Body of pancreas (tissue), 4 donors: ENCODE data around the gene OR11A1.

Experiments used
- CTCF ChIP-seq, 7 experiments: fragments of 450-650 bp in 4 of 7; fragments of 200-600 bp in 3 of 7; sonication (generic) in 3 of 7; IDR thresholded peaks; one replicate each; pipeline ENCODE4 v1.5.1; 2016 to 2019; ENCODE audit warnings: antibody characterized with exemption in 7 of 7
- POLR2A ChIP-seq, 3 donors: fragments of 450-650 bp; IDR thresholded peaks; one replicate each; pipeline ENCODE4 v1.6.1; 2016; ENCODE audit warnings: antibody characterized with exemption in 3 of 3, mild to moderate bottlenecking in 2 of 3

DNA sequence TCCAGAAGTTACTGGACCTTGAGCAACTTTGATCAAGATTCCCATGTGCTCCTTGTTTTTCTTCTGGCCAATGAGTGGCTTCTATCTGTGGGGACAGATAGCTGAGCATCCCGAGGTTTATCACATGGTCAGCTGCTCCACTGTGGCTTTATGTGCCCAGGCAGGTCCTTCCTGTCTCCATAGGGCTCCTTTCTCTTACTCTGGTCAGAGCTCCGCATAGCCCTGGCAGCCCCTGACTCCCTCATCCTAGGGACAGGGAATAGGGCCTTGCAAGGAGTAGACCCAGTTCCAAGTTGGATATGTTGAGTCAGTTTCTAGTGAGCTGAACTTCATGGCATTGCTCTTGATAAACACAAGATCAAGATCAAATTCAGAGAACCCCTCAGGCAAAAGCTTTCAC is 37.3 kb upstream of the OR11A1 start:
- TF ChIP-seq POLR2A (IDR thresholded peaks at IDR 0.05) (no peak), CTCF (IDR thresholded peaks at IDR 0.05) (no peak)
